Posterior vena cava (tissue), 2 donors: ENCODE data around the gene AKAP5. TPM values are rescaled to one million over a fixed set of nuclear protein-coding genes. Genes with fewer than 3 reads are reported as not detected.
"Not testable (repeated sequence)": the region's sequence is repeated elsewhere in the genome, so short reads cannot be mapped to it uniquely, and the experiment has no call there.

ENCODE experiments used
- DNase-seq: peaks from one replicate; pipeline ENCODE4 v3.0.0-alpha.2; 2020; ENCODE audit warnings: low spot score
- intact Hi-C, 2 donors: fragments of 100-400 bp; cut with DNase I; formaldehyde crosslinking; loops; one replicate each; pipeline versions ENCODE4 v1.14.1 to v1.14.2; 2022 to 2023
- total RNA-seq, 2 donors: library from RNA; stranded (reverse); fragmentation: NEBNext Ultra II Directional; extraction: Animal tissue kit (Norgen Biotek cat#: 25700); gene quantifications; one replicate each; pipeline ENCODE4 v1.2.1, GENCODE V29; 2021
- donor health status: DM: yes; HTN: yes; CAD: no.
- donor health status: DM: yes; HTN: yes; CAD: no.

The AKAP5 gene
- total RNA-seq, 2 donors from 2014 or later = 2.4 to 3.1 TPM

DNA sequence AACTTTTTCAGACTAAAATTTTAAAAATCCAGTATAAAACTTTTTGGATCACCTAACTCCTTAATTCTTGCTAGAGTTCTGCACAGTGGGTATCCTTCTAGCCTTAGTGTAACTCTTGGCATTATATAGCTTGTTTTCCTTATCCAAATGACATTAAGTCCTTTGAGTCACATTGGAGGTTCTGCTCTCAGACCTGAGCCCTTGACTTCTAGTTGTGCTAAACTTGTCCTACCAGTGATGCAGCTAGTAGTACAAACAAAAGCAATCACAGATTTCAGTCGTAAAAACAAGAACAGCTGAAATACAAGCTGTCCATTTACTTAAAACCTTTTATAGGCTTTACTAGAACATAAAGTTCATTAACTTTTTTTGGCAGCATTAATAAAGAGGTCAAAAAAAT, 49.8 kb downstream of the AKAP5 start:
- DNase-seq = no peak
- intact Hi-C loops = no loop called here

DNA sequence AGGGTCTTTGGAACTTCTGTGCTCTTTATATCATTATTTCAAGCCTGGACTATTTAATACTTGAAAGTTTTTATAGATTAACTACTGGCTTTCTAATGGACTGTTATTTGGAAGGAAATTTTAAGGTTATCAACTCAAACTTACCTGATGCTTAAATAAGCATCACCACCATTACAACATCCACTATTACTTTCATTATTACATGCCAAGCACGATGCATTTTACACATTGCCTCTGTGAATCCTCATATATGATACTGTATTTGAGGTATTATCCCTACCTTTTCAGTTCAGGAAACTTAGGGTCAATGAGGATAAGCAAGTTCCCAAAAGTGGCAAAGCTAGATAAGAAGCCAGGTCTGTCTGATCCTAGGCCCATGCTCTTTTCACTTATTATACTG, 51.7 kb downstream of the AKAP5 start:
- DNase-seq = no peak
- intact Hi-C loops = no loop called here

DNA sequence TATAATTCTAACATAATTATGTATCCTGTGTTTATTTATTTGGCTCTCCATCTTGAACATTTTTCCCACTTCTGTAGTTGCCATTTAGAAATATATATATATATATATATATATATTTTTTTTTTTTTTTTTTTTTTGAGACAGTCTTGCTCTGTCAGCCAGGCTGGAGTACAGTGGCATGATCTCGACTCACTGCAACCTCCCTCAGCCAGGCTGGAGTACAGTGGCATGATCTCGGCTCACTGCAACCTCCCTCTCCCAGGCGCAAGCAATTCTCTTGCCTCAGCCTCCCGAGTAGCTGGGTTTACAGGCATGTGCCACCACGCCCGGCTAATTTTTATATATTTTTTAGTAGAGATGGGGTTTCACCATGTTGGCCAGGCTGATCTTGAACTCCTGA, 52.4 kb downstream of the AKAP5 start:
- DNase-seq, intact Hi-C loops: not testable (repeated sequence)

DNA sequence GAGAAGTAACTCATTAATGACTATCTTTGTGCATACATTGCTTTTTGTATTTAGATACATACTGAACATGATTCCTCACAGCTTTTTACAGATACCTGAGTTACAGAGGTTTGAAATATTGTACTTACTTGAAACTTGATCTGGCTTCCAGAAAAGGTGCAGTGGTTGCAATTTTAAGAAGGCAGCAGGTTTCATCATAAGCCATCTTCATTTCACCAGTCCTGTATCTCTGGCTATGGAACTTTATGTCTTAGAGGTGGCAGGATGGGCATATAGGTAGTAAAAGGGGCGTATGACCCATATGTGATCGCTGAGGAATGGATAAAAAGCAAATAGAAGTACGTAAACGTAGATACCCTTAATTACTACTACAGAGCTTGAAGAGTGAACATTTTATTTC, 52.9 kb downstream of the AKAP5 start:
- intact Hi-C loops = no loop called here

DNA sequence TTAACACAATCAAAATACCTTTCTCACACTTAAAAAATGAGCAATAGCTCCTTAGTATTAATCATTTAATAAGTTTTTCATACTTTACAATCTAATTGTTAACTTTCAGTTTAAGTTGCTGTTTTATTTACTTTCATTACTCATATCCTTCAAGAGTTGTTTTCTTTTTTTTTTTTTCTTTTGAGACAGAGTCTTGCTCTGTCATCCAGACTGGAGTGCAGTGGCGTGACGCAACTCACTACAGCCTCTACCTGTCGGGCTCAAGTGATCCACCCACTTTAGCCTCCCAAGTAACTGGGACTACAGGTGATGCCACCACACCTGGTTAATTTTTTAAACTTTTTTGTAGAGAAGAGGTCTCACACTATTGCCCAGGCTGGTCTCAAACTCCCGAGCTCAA, 55.4 kb downstream of the AKAP5 start:
- intact Hi-C loops = no loop called here
- no peak for DNase-seq

More for the DNA sequence above, 52.9 kb downstream of the AKAP5 start:
- no peak for DNase-seq

DNA sequence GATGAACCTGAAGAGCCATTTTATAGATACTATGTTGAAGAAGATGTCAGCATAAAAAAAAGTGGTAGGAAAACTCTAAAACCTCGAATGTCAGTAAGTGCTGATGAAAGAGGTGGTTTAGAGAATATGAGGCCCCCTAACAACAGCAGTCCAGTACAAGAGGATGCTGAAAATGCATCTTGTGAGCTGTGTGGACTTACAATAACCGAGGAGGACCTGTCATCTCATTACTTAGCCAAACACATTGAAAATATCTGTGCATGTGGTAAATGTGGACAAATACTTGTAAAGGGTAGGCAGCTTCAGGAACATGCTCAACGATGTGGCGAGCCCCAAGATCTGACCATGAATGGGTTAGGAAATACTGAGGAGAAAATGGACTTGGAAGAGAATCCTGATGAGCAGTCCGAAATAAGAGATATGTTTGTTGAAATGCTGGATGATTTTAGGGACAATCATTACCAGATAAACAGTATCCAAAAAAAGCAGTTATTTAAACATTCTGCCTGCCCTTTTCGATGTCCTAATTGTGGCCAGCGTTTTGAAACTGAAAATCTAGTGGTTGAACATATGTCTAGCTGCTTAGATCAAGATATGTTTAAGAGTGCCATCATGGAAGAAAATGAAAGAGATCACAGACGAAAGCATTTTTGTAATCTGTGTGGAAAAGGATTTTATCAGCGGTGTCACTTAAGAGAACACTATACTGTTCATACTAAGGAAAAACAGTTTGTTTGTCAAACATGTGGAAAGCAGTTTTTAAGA, 57.5 kb downstream of the AKAP5 start:
- DNase-seq = no peak
- intact Hi-C loops = no loop called here

Other genes with a start within 250 kb of the AKAP5 start
- under 1 TPM; 0.14 to 0.24 TPM for gene ESR2, start 171.1 kb upstream of the AKAP5 start, total RNA-seq
- 10 to 100 TPM; 40.5 to 49.9 TPM for gene MTHFD1, start 77.1 kb upstream of the AKAP5 start, total RNA-seq
- 10 to 100 TPM; 13.3 to 14.1 TPM for gene ZBTB25, start 38.3 kb downstream of the AKAP5 start, total RNA-seq
- gene ZBTB1, start 39.3 kb downstream of the AKAP5 start, total RNA-seq = 10 to 100 TPM; 34.7 to 34.8 TPM
- gene HSPA2, start 75.2 kb downstream of the AKAP5 start, total RNA-seq = 10 to 100 TPM; 32.7 to 49.0 TPM
- under 1 TPM; 0.62 to 0.65 TPM for gene PPP1R36, start 84.5 kb downstream of the AKAP5 start, total RNA-seq
- gene PLEKHG3, start 238.9 kb downstream of the AKAP5 start, total RNA-seq = 10 to 100 TPM; 54.6 to 58.1 TPM